ENCODE results near the gene INSYN2B. TPM values are rescaled to one million over a fixed set of nuclear protein-coding genes. Genes with fewer than 3 reads are reported as not detected.

INSYN2B gene
- total RNA-seq, 1 experiment from 2014 or later, result not detected

DNA sequence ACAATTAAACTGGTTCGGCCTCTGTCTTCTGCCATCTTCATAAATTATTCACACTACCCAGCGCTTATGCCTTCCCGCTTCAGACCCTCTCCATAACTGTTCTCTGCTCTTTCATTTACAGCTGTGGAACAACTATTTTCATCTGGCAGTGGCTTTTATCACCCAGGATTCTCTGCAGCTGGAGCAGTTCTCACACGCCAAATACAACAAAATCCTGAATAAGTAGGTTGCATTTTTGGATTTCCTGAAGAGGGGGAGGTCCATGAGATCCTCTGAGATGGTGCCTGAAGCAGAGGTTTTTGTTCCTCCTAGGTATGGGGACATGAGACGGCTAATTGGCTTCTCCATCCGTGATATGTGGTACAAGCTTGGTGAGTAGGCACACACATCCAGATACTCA lies 28.1 kb upstream of the INSYN2B start:
- no peak for DNase-seq (ENCODE audit: low spot score)
- TF ChIP-seq, protein P1, sequence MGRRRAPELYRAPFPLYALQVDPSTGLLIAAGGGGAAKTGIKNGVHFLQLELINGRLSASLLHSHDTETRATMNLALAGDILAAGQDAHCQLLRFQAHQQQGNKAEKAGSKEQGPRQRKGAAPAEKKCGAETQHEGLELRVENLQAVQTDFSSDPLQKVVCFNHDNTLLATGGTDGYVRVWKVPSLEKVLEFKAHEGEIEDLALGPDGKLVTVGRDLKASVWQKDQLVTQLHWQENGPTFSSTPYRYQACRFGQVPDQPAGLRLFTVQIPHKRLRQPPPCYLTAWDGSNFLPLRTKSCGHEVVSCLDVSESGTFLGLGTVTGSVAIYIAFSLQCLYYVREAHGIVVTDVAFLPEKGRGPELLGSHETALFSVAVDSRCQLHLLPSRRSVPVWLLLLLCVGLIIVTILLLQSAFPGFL (CRISPR knock-in tag; IDR thresholded peaks at IDR 0.05; ENCODE audit: borderline replicate concordance), result no peak
- TF ChIP-seq, protein P2, sequence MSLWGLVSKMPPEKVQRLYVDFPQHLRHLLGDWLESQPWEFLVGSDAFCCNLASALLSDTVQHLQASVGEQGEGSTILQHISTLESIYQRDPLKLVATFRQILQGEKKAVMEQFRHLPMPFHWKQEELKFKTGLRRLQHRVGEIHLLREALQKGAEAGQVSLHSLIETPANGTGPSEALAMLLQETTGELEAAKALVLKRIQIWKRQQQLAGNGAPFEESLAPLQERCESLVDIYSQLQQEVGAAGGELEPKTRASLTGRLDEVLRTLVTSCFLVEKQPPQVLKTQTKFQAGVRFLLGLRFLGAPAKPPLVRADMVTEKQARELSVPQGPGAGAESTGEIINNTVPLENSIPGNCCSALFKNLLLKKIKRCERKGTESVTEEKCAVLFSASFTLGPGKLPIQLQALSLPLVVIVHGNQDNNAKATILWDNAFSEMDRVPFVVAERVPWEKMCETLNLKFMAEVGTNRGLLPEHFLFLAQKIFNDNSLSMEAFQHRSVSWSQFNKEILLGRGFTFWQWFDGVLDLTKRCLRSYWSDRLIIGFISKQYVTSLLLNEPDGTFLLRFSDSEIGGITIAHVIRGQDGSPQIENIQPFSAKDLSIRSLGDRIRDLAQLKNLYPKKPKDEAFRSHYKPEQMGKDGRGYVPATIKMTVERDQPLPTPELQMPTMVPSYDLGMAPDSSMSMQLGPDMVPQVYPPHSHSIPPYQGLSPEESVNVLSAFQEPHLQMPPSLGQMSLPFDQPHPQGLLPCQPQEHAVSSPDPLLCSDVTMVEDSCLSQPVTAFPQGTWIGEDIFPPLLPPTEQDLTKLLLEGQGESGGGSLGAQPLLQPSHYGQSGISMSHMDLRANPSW (CRISPR knock-in tag; conservative IDR thresholded peaks at IDR 0.05; ENCODE audit: low read depth), result no peak
- TF ChIP-seq FOXP1 (CRISPR knock-in tag; IDR thresholded peaks at IDR 0.05; ENCODE audit: borderline replicate concordance) (no peak), ZNF423 (CRISPR knock-in tag; IDR thresholded peaks at IDR 0.05) (no peak), RELA (CRISPR knock-in tag; IDR thresholded peaks at IDR 0.05; ENCODE audit: borderline replicate concordance) (no peak), ARID4B (CRISPR knock-in tag; IDR thresholded peaks at IDR 0.05; ENCODE audit: borderline replicate concordance) (no peak), ZNF396 (CRISPR knock-in tag; IDR thresholded peaks at IDR 0.05; ENCODE audit: borderline replicate concordance) (no peak), ZNF317 (CRISPR knock-in tag; IDR thresholded peaks at IDR 0.05; ENCODE audit: borderline replicate concordance, low read depth) (no peak), ZSCAN18 (CRISPR knock-in tag; IDR thresholded peaks at IDR 0.05) (no peak), ZNF281 (CRISPR knock-in tag; IDR thresholded peaks at IDR 0.05) (no peak), JUN (CRISPR knock-in tag; IDR thresholded peaks at IDR 0.05) (no peak), NR2C2 (CRISPR knock-in tag; IDR thresholded peaks at IDR 0.05) (no peak), GABPB1 (CRISPR knock-in tag; IDR thresholded peaks at IDR 0.05) (no peak), OVOL2 (CRISPR knock-in tag; IDR thresholded peaks at IDR 0.05; ENCODE audit: borderline replicate concordance) (no peak), SMAD3 (CRISPR knock-in tag; IDR thresholded peaks at IDR 0.05; ENCODE audit: borderline replicate concordance) (no peak), ZNF263 (CRISPR knock-in tag; IDR thresholded peaks at IDR 0.05; ENCODE audit: low read depth) (no peak)
- Mint-ChIP-seq H3K9me3 (peaks cover 18% of the 10 kb centered on the region), H3K4me3 (no peak overlapping the region), H3K27ac (no peak overlapping the region), H3K36me3 (no peaks in the 10 kb centered on the region; the same call in 1 of the 2 replicates), H3K4me1 (peaks cover 11% of the 10 kb centered on the region), H3K27me3 (ENCODE audit: low read depth) (no peaks in the 10 kb centered on the region; the same call in 1 of the 2 replicates)
- ChIA-PET CTCF (no interaction called here), POLR2A (no interaction called here)
- no peak for ATAC-seq

Measured in WTC11 (cell line).